DND-41 (cell line): ENCODE data around the gene CLMN.

Experiments
- ATAC-seq: fragments of 200-7000 bp; cut with Tn5 transposase; 3 replicates; pipeline ENCODE4 v1.9.1; 2021; ENCODE audit warnings: low read depth; ENCODE audit not compliant: insufficient read depth
- DNase-seq: peaks from one replicate; pipeline ENCODE4 v3.0.0-alpha.2; 2020
- H2AFZ ChIP-seq: 2 replicates; pipeline ENCODE4 v1.6.0; 2012; ENCODE audit warnings: low read depth, low read length
- H3K27ac ChIP-seq: 2 replicates; pipeline ENCODE4 v1.5.1; 2012; ENCODE audit warnings: low read length, inconsistent platforms
- H3K27me3 ChIP-seq: fragments of 200-600 bp; sonication (generic); 2 replicates; pipeline ENCODE4 v1.6.0; 2012; ENCODE audit warnings: low read length, mild to moderate bottlenecking, inconsistent platforms; ENCODE audit not compliant: insufficient read depth, poor library complexity
- H3K36me3 ChIP-seq: 2 replicates; pipeline ENCODE4 v1.5.1; 2012; ENCODE audit warnings: low read length, inconsistent platforms; ENCODE audit not compliant: insufficient read depth
- H3K4me1 ChIP-seq: 2 replicates; pipeline ENCODE4 v1.5.1; 2012; ENCODE audit warnings: mild to moderate bottlenecking, low read length; ENCODE audit not compliant: insufficient read depth
- H3K4me2 ChIP-seq: 2 replicates; pipeline ENCODE4 v1.6.0; 2012; ENCODE audit warnings: mild to moderate bottlenecking, moderate library complexity, low read length, inconsistent platforms; ENCODE audit not compliant: insufficient read depth
- H3K4me3 ChIP-seq, 2 experiments: fragments of 200-600 bp in 1 of 2; shearing (Covaris generic) in 1 of 2; 2 replicates each; pipeline ENCODE4 v1.5.1; 2012 to 2016; ENCODE audit warnings: inconsistent platforms in 2 of 2, low read length in 2 of 2, mild to moderate bottlenecking in 2 of 2, low read depth in 1 of 2, moderate library complexity in 1 of 2
- H3K79me2 ChIP-seq: 2 replicates; pipeline ENCODE4 v1.6.0; 2012; ENCODE audit warnings: low read length, inconsistent platforms; ENCODE audit not compliant: insufficient read depth
- H3K9ac ChIP-seq: 2 replicates; pipeline ENCODE4 v1.6.0; 2012; ENCODE audit warnings: low read depth, mild to moderate bottlenecking, inconsistent platforms, low read length, moderate library complexity
- H3K9me3 ChIP-seq: 2 replicates; pipeline ENCODE4 v1.5.1; 2012; ENCODE audit warnings: low read length, moderate library complexity, mild to moderate bottlenecking, inconsistent platforms; ENCODE audit not compliant: insufficient read depth, severe bottlenecking
- H4K20me1 ChIP-seq: 2 replicates; pipeline ENCODE4 v1.6.0; 2012; ENCODE audit warnings: low read length; ENCODE audit not compliant: insufficient read depth
- EZH2 ChIP-seq: IDR thresholded peaks from 3 replicates; pipeline ENCODE4 v1.6.1; 2012; ENCODE audit warnings: borderline replicate concordance, low read depth, mild to moderate bottlenecking, moderate library complexity, low read length, inconsistent platforms; ENCODE audit not compliant: severe bottlenecking
- TF ChIP-seq, protein P1 (sequence below): IDR thresholded peaks from 2 replicates; pipeline ENCODE4 v1.5.1; 2012; ENCODE audit warnings: borderline replicate concordance, low read length, moderate library complexity, mild to moderate bottlenecking; ENCODE audit not compliant: poor library complexity, severe bottlenecking; ENCODE audit errors: extremely low read depth

The CLMN gene

DNA sequence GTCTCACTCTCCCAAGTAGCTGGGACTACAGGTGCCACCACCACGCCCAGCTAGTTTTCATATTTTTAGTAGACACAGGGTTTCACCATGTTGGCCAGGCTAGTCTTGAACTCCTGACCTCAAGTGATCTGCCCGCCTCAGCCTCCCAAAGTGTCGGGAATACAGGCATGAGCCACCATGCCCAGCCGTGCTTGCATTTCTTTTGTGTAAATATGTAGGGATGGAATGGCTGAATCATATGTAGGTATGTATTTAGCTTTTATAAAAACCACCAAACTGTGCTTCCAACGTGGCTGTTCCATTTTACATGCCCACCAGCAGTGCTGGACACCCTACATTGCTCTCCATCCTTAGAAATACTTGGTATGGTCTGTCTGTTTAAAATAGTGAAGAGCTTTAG, 32.8 kb upstream of the CLMN start:
- no peak overlapping the region for H3K27ac ChIP-seq
- no peak overlapping the region for H3K9ac ChIP-seq
- H3K4me1 ChIP-seq: no peaks in the 10 kb centered on the region
- no peaks in the 10 kb centered on the region for H3K36me3 ChIP-seq
- DNase-seq: no peak
- H4K20me1 ChIP-seq: no peaks in the 10 kb centered on the region
- H2AFZ ChIP-seq: no peak overlapping the region
- H3K4me3 ChIP-seq: no peak overlapping the region
- H3K79me2 ChIP-seq: no peaks in the 10 kb centered on the region
- no peaks in the 10 kb centered on the region for H3K27me3 ChIP-seq
- no peak overlapping the region for H3K4me2 ChIP-seq
- ATAC-seq: no peak
- TF ChIP-seq EZH2: no peak
- TF ChIP-seq, protein P1, sequence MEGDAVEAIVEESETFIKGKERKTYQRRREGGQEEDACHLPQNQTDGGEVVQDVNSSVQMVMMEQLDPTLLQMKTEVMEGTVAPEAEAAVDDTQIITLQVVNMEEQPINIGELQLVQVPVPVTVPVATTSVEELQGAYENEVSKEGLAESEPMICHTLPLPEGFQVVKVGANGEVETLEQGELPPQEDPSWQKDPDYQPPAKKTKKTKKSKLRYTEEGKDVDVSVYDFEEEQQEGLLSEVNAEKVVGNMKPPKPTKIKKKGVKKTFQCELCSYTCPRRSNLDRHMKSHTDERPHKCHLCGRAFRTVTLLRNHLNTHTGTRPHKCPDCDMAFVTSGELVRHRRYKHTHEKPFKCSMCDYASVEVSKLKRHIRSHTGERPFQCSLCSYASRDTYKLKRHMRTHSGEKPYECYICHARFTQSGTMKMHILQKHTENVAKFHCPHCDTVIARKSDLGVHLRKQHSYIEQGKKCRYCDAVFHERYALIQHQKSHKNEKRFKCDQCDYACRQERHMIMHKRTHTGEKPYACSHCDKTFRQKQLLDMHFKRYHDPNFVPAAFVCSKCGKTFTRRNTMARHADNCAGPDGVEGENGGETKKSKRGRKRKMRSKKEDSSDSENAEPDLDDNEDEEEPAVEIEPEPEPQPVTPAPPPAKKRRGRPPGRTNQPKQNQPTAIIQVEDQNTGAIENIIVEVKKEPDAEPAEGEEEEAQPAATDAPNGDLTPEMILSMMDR: no peak
- H3K9me3 ChIP-seq: no peaks in the 10 kb centered on the region

DNA sequence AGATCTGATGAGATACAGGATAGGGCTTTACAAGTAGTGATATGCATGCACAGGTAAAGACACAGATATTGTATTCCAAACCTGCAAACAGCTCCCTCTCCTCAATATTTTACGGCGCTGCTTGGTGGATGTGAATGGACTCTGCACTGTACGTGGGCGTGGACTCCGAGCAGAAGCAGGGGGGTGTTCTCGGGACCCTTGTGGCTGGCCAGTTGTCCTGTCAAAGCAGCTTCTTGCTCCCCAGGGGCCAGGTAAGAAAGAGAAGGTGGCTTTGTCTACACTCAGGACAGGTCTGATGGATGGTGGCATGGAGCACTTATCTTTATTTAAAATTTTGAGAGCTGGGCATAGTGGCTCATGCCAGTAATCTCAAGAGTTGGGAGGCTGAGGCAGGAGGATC, 29.5 kb upstream of the CLMN start:
- Histone ChIP-seq H4K20me1 (no peaks in the 10 kb centered on the region), H3K4me1 (no peaks in the 10 kb centered on the region), H3K4me2 (no peak overlapping the region), H3K4me3 (no peak overlapping the region), H3K9ac (no peak overlapping the region), H3K36me3 (no peaks in the 10 kb centered on the region), H3K9me3 (no peaks in the 10 kb centered on the region), H3K27me3 (peaks cover 2% of the 10 kb centered on the region), H2AFZ (no peak overlapping the region), H3K27ac (no peak overlapping the region), H3K79me2 (no peaks in the 10 kb centered on the region)
- TF ChIP-seq EZH2: no peak
- TF ChIP-seq, protein P1: no peak
- DNase-seq (no peak), ATAC-seq (no peak)

DNA sequence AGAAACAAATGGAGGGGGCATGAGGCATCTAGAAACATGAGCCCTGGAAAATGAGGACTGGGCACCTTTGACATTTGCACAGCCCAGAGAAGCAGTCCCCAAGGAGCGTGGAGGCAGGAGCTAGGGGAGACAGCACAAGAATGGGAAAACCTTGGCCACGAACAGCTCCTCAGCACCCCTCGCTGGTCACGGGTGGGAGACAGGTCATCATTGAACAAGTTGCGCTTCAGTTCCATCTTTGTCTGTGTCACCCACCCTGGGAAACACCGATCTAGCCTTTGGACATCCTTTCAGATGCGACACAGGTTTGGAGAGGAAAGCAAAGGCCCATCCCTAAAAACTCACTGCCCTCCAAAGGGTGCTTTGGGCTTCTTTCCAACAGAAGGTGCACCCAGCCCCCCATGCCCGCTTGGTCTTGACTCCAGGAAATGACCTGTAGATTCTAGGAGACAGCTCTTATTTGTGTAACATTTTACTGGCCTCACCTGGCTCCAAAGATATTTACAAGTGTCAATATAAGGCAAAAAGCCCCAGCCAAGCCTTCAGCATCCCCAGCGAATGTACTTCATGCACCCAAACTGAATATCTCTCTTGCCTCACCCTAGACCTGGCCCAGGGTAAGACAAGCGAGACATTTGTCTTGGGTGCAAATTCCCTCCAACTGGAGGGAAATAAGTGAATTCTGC, 28.8 kb upstream of the CLMN start:
- Histone ChIP-seq H3K4me1 (no peaks in the 10 kb centered on the region), H3K4me3 (no peak overlapping the region), H3K36me3 (no peaks in the 10 kb centered on the region), H3K4me2 (no peak overlapping the region), H3K9me3 (no peaks in the 10 kb centered on the region), H3K79me2 (no peaks in the 10 kb centered on the region), H3K27me3 (peaks cover 2% of the 10 kb centered on the region), H3K27ac (no peak overlapping the region), H2AFZ (no peak overlapping the region), H4K20me1 (no peaks in the 10 kb centered on the region), H3K9ac (no peak overlapping the region)
- TF ChIP-seq, protein P1: no peak
- no peak for TF ChIP-seq EZH2
- ATAC-seq: no peak
- no peak for DNase-seq
